ENCODE measurements around the gene ATAD5. TPM values are rescaled to one million over a fixed set of nuclear protein-coding genes. Genes with fewer than 3 reads are reported as not detected.

ATAD5 gene
- total RNA-seq (ENCODE audit: low replicate concordance): 27.3 and 36.2 TPM in 2 replicates

DNA sequence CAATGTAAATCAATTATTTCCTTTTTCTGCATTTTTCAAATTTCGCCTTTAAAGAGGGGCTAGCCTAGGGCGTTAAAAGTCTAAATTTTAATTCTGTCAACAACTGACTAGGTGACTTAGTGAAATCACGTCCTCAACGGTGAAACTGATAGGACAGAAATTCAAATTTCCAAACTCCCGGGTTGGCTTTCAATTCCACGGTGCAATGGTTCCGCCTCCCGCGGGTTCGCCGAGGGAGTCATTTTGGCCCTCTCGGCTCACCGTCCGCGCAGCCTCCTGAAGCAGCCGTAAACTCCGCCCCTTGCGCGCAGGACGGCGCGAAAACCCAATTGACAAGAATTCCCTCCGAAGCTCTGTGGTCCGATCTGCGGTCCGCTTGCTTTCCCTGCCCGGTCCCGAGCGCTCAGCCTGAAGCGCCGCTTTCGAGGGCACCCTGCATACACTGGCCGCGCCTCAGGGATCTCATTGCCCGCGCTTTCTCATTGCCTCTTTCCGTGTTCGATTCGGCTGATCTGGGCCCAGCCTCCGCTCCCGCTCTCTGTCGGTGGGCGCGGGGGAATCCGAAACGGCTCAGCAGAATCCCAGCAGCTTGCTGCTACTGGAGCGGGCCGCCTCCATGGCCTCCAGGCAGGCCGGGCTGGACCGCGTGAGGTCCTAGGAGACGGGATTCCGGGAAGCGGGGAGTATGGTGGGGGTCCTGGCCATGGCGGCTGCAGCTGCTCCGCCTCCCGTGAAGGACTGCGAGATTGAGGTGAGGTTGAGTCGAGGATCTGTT lies at the start of gene ATAD5:
Gene ATAD5 (plus strand): TSS at position 304 of the 775 bp plus-strand sequence. CDS start 382 bp downstream, at position 686.
- H3K4me1 Mint-ChIP-seq: peaks cover 27% of the 10 kb centered on the region
- peak; percentile 89 for DNase-seq (ENCODE audit: low spot score)
- Histone ChIP-seq H4K20me1 (ENCODE audit: low read depth) (peaks cover 21% of the 10 kb centered on the region), H3K9me3 (ENCODE audit: low read depth) (no peaks in the 10 kb centered on the region), H3K79me2 (ENCODE audit: low read depth) (peaks cover 45% of the 10 kb centered on the region), H3F3A (ENCODE audit: low read depth) (peaks cover 25% of the 10 kb centered on the region), H3K4me3 (peak within 1 kb of the TSS; percentile 81), H3K4me1 (peaks cover 16% of the 10 kb centered on the region), H2AFZ (replicated peaks) (peak within 1 kb of the TSS; percentile 92), H3K36me3 (peaks cover 12% of the 10 kb centered on the region), H3K4me2 (peak within 1 kb of the TSS; percentile 99), H3K9ac (peak within 1 kb of the TSS; percentile 87), H3K27me3 (no peaks in the 10 kb centered on the region), H3K27ac (peak within 1 kb of the TSS; percentile 90)
- H3K4me3 Mint-ChIP-seq: peak within 1 kb of the TSS; percentile 98
- TF ChIP-seq, protein P1, sequence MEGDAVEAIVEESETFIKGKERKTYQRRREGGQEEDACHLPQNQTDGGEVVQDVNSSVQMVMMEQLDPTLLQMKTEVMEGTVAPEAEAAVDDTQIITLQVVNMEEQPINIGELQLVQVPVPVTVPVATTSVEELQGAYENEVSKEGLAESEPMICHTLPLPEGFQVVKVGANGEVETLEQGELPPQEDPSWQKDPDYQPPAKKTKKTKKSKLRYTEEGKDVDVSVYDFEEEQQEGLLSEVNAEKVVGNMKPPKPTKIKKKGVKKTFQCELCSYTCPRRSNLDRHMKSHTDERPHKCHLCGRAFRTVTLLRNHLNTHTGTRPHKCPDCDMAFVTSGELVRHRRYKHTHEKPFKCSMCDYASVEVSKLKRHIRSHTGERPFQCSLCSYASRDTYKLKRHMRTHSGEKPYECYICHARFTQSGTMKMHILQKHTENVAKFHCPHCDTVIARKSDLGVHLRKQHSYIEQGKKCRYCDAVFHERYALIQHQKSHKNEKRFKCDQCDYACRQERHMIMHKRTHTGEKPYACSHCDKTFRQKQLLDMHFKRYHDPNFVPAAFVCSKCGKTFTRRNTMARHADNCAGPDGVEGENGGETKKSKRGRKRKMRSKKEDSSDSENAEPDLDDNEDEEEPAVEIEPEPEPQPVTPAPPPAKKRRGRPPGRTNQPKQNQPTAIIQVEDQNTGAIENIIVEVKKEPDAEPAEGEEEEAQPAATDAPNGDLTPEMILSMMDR (IDR thresholded peaks at IDR 0.05): no peak
- TF ChIP-seq EZH2phosphoT487 (IDR thresholded peaks at IDR 0.05): no peak
- no peak for TF ChIP-seq EZH2 (IDR thresholded peaks at IDR 0.05)
- H3K27me3 Mint-ChIP-seq (ENCODE audit: insufficient read depth, low read depth): peaks cover 4% of the 10 kb centered on the region
- no peaks in the 10 kb centered on the region for H3K9me3 Mint-ChIP-seq
- peaks cover 12% of the 10 kb centered on the region for H3K36me3 Mint-ChIP-seq
- H3K27ac Mint-ChIP-seq: peak within 1 kb of the TSS; percentile 91

DNA sequence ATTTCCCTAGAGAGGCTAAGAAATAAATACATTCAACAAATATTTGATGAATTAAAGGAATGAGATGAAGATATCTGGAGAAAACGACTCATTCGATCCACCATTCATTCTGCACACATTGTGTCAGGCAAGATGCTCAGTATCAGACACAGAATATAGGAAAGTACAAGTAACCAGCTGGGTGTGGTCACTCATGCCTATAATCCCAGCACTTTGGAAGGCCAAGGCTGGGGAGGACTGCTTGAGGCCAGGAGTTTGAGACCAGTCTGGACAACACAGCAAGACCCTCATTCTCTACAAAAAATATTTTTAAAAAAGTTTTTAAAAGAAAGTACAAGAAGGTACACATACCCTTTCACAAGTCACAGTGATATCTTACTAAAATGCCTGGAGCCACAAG lies 49.6 kb upstream of the ATAD5 start:
- H3F3A ChIP-seq (ENCODE audit: low read depth): peaks cover 86% of the 10 kb centered on the region
- no peak overlapping the region for H3K27ac ChIP-seq
- DNase-seq (ENCODE audit: low spot score): no peak
- H3K4me3 ChIP-seq: no peak overlapping the region
- no peaks in the 10 kb centered on the region for H3K79me2 ChIP-seq (ENCODE audit: low read depth)
- H3K36me3 ChIP-seq: peaks cover 11% of the 10 kb centered on the region
- H3K27me3 ChIP-seq: no peaks in the 10 kb centered on the region
- no peaks in the 10 kb centered on the region for H4K20me1 ChIP-seq (ENCODE audit: low read depth)
- no peaks in the 10 kb centered on the region for H3K4me1 ChIP-seq
- Mint-ChIP-seq H3K4me1 (no peaks in the 10 kb centered on the region), H3K27me3 (ENCODE audit: insufficient read depth, low read depth) (no peaks in the 10 kb centered on the region), H3K4me3 (no peak overlapping the region), H3K36me3 (peaks cover 16% of the 10 kb centered on the region), H3K9me3 (no peaks in the 10 kb centered on the region), H3K27ac (no peak overlapping the region)
- no peak overlapping the region for H3K9ac ChIP-seq
- H2AFZ ChIP-seq (replicated peaks): no peak overlapping the region
- no peak overlapping the region for H3K4me2 ChIP-seq
- no peaks in the 10 kb centered on the region for H3K9me3 ChIP-seq (ENCODE audit: low read depth)
- TF ChIP-seq EZH2phosphoT487 (IDR thresholded peaks at IDR 0.05): no peak
- TF ChIP-seq EZH2 (IDR thresholded peaks at IDR 0.05): no peak
- TF ChIP-seq, protein P1 (IDR thresholded peaks at IDR 0.05): no peak

- TF ChIP-seq, protein P1 (IDR thresholded peaks at IDR 0.05): no peak
- no peak for TF ChIP-seq EZH2 (IDR thresholded peaks at IDR 0.05)
- no peak for TF ChIP-seq EZH2phosphoT487 (IDR thresholded peaks at IDR 0.05)
- H3K9me3 Mint-ChIP-seq: no peaks in the 10 kb centered on the region
- H3F3A ChIP-seq (ENCODE audit: low read depth): peaks cover 93% of the 10 kb centered on the region
Measured at GRCh38 chr17:30788918-30789317, 42.8 kb upstream of the ATAD5 start.

More at GRCh38 chr17:30788918-30789317, 42.8 kb upstream of the ATAD5 start:
- Mint-ChIP-seq H3K4me1 (no peaks in the 10 kb centered on the region), H3K27ac (no peak overlapping the region), H3K36me3 (peaks cover 34% of the 10 kb centered on the region), H3K27me3 (ENCODE audit: insufficient read depth, low read depth) (peaks cover 2% of the 10 kb centered on the region), H3K4me3 (no peak overlapping the region)
- Histone ChIP-seq H3K27ac (peak overlapping the region; percentile 80), H3K27me3 (no peaks in the 10 kb centered on the region), H3K4me2 (no peak overlapping the region), H3K4me3 (no peak overlapping the region), H2AFZ (replicated peaks) (no peak overlapping the region), H4K20me1 (ENCODE audit: low read depth) (no peaks in the 10 kb centered on the region), H3K36me3 (peaks cover 18% of the 10 kb centered on the region), H3K9me3 (ENCODE audit: low read depth) (no peaks in the 10 kb centered on the region), H3K79me2 (ENCODE audit: low read depth) (no peaks in the 10 kb centered on the region), H3K4me1 (no peaks in the 10 kb centered on the region), H3K9ac (no peak overlapping the region)
- no peak for DNase-seq (ENCODE audit: low spot score)
